HG02763 (cell line): Measurements from ENCODE around the gene ENPP6.

Source experiments
- ATAC-seq: cut with Tn5 transposase; IDR thresholded peaks from one replicate; pipeline ENCODE4 v1.9.1; 2021; ENCODE audit warnings: mild to moderate bottlenecking, moderate library complexity; ENCODE audit not compliant: unreplicated experiment

ENPP6 gene

GRCh38 chr4:184192933-184193332 lies 24.7 kb downstream of the ENPP6 start:
- no peak for ATAC-seq

DNA sequence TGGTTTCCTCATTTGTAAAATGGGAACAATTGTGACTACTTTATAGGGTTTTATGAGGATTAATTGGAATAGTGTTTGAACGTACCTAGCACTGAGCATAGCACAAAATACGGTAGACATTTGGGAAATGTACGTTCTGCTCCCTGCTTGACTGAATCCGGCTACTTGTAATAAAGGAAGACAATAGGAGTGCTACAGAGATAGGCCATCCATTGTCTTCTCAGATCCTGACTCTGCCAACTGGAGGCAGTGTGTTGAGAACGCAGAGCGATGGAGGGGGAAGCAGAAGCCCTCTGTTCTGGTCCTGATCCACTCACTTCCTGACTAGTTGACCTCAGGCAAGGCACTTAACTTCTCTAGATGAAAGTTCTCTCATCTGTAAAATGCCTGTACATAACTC lies 26.4 kb downstream of the ENPP6 start:
- ATAC-seq, result no peak

DNA sequence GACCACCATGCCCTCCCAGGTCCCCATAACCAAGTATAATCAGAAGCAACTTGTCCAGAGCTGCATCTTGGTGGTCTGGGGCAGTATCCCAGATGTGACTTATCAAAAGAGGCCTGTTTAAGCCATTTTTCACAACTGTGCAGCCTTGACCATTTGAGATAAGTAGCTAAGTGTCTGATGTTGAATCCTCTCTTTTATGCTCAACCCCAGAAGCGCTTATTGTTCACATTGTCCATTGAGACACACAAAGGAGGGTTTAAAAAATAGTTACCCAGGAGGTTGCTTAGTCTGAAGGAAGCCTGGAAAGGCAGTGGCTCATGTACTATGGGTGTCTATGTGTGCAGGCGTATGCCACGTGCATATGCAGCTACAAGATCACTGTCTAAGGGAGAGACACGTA lies 27.0 kb downstream of the ENPP6 start:
- ATAC-seq, result no peak

- no peak for ATAC-seq
Observed at GRCh38 chr4:184189966-184190365, 27.7 kb downstream of the ENPP6 start.

DNA sequence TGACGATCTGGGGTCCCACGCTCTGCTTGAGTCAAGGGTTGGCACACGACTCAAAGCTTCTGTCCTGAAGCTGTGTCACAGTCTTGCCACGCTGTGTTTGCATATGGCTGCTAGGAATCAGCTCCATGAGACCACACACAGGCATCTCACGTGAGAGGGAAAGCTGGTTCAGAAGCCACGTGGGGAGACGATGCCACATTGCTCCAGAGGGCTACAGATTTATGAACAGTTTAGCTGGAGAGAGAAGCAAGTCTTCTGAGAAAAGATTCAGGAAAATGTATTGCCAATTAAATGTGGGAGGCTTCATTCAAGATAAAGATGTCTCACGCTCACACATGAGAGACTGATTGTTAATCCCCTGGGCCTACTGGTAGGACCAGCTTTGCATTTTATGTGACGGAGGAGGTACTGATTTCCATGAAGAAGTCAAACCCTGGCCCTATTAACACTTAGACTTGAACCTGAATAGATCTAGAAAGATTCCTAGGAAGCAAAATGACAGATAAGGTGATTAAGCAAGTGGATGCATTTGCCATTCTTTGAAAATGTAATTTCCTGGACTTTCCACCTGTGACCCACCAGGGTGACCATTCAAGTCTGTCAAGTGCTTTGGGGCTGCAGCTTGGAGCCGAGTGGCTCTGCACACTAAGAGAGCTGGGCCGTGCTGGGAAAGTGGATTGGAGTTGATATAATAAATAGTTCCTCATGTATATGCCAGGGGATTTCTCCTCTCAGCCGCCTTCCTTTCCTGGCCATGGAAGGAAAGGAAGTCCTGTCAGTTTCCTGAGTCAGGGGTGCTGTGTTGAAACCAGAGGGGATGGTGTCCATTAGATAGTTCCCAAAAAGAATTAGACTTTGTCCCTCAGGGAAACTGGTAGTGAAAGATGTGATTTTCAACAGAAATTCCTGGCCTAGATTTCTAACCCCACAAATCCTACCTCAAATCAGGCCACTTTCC lies 29.0 kb downstream of the ENPP6 start:
- no peak for ATAC-seq

DNA sequence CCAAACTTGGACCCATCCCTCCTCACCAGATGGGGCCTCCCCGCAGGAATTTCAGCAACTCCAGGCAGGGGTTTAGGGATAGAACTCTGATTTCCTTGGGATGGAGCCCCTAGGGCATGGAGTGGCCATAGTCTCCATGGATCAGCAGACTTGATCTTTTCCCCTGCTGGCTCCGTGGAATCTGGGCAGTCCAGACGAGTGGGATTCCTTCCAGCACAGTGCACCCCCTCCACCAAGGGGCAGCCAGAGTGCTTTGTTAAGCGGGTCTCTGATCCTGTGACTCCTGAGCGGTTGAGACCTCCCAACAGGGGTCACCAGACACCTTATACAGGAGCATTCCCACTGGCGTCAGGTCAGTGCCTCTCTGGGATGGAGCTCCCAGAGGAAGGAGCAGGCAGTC lies 40.4 kb downstream of the ENPP6 start:
- no peak for ATAC-seq

DNA sequence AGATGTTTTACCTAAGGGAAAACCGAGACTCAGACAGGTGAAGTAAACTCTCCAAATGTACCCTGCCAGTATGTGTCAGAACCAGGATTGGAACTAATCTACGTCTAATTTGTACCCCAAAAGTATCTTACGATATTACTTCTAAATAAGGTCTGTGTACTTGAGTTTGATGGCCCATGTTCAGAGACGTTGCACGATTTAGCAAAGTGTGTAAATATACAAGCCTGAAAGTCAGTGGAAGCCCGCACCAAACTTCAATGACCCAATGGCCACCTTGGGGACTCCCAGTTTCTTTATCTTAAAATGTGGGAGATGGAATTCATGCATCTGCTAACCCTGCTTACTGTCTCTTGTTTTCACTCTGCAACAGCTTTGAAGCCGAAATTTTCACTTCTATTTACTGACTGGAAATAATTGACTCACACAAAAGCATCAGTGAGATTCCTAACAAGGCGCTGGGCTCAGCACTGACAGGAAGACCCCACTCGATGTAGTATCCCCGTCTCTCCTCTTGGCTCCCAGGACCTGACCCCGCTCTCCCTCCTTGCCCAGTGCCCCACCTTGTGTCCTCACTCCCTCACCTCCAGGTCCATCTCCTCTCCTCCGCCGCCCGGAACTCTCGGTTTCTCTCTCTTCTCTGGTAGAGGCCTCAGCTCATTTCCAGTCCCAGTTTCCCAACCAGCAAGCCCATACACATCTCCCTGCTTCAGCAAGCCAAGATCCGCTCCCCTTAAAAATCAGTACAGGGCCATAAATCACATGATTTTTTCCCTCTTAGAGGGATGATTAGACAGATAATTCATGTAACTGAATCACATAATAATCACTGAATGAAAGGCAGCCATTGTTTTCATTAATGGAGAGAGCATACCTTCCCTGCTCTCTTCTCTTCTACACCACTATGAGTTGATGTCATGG lies 42.8 kb downstream of the ENPP6 start:
- ATAC-seq, result no peak

DNA sequence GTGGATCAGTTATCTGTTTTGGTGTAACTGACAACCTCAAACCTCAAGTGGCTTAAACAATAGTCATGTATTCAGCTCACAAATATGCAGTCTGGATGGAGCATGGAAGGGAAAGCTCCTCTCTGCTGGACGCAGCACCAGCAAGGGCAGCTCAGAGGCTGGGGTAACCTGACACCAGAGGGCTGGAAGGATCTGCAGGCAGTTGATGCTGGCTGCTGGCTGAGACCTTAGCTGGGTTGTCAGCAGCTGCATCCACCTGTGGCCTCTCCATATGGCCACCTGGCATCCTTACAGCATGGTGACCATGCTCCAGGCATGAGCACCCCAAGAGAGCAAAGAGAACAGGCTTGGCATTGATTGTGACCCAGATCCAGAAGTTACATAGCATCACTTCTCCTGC lies 46.7 kb downstream of the ENPP6 start:
- ATAC-seq, result no peak

DNA sequence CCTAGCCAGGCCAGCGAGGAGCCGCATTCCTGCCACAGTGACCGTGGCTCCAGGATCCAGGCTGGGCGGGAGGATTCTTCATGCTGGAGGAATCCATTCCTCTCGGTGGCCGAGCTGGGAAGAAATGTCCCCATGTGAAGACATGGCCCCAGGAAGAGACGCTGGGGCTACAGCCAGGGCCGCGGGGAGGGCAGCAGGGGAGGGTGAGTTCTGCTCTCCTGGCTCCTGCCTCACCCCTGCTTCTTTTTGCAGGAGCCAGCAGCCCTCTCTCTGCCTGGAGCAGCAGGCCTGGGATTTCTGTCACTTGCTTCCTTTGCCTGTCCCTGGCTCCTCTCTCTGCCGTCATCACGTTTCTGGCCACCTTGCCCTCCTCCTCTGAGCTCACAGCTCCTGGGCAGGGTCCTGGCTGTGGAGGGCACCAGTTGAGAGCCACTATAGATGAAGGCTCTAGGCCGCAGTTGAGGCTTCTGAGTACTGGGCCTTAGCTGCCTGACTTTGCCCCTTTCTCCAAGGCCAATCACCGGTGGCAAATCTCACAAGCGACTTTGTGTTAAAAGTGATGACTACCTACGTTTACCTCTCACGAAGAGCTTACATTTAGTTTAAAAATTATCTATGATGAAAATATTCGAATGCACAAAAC lies 48.3 kb downstream of the ENPP6 start:
- no peak for ATAC-seq

DNA sequence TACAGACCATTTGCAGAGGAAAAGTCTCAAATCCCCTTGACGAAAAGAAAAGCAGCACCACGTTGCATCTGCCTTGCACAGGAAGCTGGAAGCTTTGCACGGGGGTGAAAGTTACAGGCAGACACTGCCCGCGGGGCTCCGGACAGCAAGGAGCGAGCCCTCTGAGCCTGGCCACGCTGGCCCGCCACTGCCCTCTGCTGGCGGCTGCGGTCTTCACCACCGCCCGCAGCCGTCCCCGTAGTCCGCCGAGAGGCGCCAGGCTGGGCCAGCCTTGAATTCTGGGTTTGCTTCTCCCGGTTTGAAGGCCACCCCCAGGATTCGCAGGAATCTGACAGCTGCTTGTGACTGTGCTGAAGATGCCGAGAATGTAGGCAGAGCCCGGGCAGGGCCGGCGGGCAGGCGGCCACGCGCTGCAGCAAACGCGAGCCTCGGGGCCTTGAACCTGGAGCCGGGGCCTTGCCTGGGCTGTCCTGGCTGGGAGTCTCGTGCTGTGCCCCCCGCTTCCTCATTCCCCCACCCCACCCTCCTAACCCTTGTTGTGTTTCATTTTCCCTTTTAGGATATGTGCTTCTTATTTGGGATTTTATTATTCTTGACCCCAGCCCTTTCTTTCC lies 49.2 kb downstream of the ENPP6 start:
- ATAC-seq, result peak; percentile 71

DNA sequence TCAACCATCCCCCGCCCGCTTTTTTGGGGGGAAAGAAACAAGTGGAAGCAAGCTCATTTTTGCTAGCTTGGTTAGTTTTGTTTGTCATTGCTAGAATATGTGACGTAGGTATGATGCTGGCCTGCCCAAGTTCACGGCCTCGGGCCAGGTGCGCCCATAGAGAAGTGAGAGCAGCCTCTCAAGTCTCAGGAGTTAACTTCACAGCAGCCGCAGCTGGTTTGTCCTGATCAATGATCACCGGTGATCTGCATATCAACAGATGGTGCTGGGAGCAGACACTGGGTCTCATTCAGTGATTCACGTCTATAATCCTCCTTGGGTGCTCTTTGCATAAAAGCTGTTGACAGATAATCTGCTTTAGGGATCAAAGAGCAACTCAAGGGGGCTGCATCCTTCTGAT lies 50.1 kb downstream of the ENPP6 start:
- peak; percentile 83 for ATAC-seq

DNA sequence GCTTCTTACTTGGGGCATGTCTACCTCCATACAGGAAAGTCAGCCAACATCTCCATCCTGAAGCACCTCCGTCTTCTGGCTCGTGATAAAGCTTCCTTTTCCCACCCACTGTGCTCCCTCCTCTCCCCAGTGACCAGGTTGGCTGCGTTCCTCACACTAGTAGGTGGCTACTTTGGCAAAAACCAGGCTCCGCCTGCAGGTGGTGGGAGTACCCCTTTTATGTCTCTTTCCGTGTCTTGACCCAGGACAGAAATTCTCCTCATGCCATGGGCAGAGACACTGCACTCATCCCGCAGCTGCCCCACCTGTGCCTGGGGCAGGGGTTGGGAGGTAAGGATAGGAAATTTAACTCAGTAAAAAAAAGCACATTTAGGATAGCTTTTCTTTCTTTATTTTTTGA lies 50.9 kb downstream of the ENPP6 start:
- ATAC-seq, result no peak

GRCh38 chr4:184165291-184165690 lies 52.4 kb downstream of the ENPP6 start:
- no peak for ATAC-seq

DNA sequence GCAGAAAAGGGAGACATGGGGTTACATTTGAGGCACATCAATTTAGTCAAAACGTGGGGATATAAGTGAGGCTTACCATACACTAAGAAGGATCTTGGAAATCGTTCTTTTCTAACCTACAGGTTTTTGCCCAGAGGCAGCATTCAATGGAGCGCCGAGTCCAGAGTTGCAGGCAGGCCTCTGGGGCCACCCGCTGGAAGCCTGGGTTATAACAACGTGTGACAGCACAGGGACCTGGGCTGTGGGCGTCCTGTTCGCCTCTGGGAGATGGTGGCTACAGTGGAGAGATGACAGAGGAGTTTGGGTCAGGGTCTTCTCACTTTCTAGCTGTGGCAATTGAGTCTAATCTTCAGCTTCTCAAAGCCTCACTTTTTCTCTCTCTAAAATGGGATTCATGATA lies 53.9 kb downstream of the ENPP6 start:
- no peak for ATAC-seq

DNA sequence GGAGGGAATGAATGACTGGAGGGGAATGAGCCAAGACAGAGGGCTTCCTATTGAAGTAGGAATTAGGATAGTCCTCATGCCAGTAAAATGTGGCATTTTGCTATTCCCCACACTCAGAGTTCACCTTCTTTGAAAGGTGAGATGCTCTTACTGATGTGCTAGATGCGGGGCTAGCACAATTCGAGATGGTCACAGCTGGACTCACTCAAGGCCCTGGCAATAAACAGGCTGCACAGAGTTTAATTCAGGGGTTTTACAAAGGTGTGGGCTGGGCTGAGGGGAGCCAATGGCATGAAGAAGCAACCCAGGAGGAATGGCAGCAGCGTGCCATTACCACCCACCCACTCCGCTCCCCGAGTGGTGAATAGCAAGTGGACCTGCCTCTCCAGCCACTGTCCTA lies 55.1 kb downstream of the ENPP6 start:
- ATAC-seq, result no peak

DNA sequence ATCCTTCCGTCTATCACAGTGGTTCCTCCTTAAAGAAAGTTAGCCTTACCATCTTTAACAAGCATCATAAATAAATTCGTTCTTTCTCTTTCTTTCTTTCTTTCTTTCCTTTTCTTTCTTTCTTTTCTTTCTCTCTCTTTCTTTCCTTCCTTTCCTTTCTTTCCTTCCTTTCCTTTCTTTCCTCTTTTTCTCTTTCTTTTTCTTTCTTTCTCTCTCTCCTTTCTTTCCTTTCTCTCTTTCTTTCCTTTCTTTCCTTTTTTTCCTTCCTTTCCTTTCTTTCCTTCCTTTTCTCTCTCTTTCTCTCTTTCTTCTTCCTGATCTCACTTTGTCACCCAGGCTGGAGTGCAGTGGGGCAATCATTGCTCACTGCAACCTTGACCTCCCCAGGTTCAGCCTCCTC lies 60.4 kb downstream of the ENPP6 start:
- ATAC-seq, result no peak

GRCh38 chr4:184156163-184156920 lies 61.3 kb downstream of the ENPP6 start:
- ATAC-seq, result no peak

DNA sequence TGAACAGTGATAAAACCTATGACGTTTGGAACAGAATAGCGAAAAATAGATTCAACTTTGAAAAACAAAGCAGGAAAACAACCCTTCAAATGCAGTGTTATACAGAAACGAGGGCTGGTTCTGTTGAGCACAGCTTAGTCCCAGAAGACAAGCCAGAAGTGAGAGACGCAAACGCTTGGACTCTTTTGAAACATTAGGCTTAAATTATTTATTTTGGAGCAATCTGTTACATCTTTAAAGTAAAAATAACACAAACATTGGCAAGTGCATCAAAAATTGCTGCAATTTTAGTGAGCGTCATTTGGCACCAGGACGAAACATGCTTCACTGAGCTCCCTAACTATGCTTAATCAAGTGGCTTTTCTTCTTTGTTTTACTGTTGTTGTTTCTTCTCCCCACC lies 63.5 kb downstream of the ENPP6 start:
- no peak for ATAC-seq

DNA sequence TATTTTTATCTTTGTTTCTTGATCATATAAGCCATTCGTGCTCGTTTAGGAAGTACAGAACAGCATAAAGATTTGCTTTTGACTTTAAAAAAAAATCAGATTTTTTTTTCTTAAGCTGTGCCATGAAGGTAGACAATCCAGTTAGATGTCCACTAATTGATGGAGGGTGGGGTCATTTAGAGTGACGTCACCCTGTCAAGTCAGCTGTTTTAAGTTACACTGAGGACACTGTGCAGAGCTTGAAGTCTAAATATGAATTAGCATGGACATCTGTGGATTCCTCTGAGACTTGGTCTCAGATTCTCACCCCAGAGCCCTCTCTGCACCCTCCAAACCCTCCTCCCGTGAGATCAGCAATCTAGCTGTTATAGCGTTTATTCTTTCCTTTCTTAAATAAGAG lies 63.9 kb downstream of the ENPP6 start:
- ATAC-seq, result no peak

DNA sequence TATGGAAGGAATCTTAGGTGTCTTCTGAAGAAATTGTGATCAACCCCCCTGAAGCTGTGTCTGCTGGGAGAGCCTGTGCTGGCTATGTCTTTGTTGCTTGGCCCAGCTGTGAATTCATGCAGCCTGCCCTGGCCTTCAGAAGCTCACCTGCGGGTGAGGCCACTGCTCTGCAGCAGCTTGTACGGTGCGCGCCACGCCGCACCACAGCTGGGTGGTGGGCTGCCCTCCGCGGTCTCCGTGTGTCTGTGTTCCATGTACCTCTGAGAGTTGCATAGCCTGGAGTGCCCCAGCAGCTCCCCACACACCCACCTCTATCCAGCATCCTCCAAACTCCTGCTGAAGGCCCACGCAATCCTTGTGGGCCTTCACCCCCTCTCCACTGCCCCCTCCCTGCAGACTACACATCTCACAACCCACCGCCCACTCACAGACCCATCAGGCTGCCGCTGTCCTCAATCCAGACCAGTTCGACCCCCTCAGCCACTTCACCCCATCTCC lies 65.6 kb downstream of the ENPP6 start:
- ATAC-seq, result no peak
